Nephron (organoid): ENCODE measurements around the gene EIF5.

Experiments
- H3K27ac Mint-ChIP-seq, 3 experiments: 2 replicates each; pipeline ENCODE4 v1.8.0; 2020; ENCODE audit warnings: mixed read lengths in 3 of 3, mild to moderate bottlenecking in 2 of 3, moderate library complexity in 1 of 3
- H3K27me3 Mint-ChIP-seq: 2 replicates; pipeline ENCODE4 v1.8.0; 2021; ENCODE audit warnings: low read depth, mild to moderate bottlenecking, moderate library complexity, mixed read lengths
- H3K36me3 Mint-ChIP-seq: 2 replicates; pipeline ENCODE4 v1.8.0; 2020; ENCODE audit warnings: low read depth, mixed read lengths
- H3K4me1 Mint-ChIP-seq: 2 replicates; pipeline ENCODE4 v1.8.0; 2020; ENCODE audit warnings: mixed read lengths
- H3K4me3 Mint-ChIP-seq, 3 experiments: 2 replicates each; pipeline ENCODE4 v1.8.0; 2020; ENCODE audit warnings: mild to moderate bottlenecking in 3 of 3, mixed read lengths in 3 of 3, moderate library complexity in 2 of 3
- H3K9me3 Mint-ChIP-seq: 2 replicates; pipeline ENCODE4 v1.8.0; 2020; ENCODE audit warnings: mixed read lengths
- TF ChIP-seq, protein P1 (sequence below), 3 experiments: fragments of 200-600 bp; sonication (generic); IDR thresholded peaks; one replicate each; pipeline ENCODE4 v1.5.0; 2021; ENCODE audit warnings: antibody characterized with exemption in 3 of 3; ENCODE audit not compliant: unreplicated experiment in 3 of 3

The EIF5 gene

DNA sequence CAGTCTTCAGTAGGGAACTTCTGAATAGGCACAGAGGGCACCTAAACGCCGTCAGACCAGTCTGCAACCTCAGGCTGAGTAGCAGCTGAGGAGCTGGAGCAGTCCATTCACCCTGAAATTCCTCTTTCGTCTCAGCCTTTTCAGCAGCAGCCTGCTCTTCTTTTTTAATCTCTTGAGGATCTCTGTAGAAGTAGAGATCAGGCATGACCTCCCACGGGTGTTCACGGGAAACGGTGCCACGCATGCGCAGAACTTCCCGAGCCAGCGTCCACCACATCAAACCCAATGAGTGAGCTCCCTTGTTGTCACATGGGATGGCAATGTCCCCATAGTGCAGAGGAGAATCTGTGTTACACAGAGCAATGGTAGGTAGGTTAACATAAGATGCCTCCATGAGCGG lies 40.1 kb downstream of the EIF5 start:
- TF ChIP-seq, protein P1, sequence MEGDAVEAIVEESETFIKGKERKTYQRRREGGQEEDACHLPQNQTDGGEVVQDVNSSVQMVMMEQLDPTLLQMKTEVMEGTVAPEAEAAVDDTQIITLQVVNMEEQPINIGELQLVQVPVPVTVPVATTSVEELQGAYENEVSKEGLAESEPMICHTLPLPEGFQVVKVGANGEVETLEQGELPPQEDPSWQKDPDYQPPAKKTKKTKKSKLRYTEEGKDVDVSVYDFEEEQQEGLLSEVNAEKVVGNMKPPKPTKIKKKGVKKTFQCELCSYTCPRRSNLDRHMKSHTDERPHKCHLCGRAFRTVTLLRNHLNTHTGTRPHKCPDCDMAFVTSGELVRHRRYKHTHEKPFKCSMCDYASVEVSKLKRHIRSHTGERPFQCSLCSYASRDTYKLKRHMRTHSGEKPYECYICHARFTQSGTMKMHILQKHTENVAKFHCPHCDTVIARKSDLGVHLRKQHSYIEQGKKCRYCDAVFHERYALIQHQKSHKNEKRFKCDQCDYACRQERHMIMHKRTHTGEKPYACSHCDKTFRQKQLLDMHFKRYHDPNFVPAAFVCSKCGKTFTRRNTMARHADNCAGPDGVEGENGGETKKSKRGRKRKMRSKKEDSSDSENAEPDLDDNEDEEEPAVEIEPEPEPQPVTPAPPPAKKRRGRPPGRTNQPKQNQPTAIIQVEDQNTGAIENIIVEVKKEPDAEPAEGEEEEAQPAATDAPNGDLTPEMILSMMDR (IDR thresholded peaks at IDR 0.05; ENCODE audit: unreplicated experiment in 3 of 3), result no peak
- Mint-ChIP-seq H3K27ac (no peak overlapping the region), H3K4me1 (peaks cover 8% of the 10 kb centered on the region), H3K27me3 (no peaks in the 10 kb centered on the region), H3K4me3 (no peak overlapping the region), H3K36me3 (no peaks in the 10 kb centered on the region), H3K9me3 (no peaks in the 10 kb centered on the region)

DNA sequence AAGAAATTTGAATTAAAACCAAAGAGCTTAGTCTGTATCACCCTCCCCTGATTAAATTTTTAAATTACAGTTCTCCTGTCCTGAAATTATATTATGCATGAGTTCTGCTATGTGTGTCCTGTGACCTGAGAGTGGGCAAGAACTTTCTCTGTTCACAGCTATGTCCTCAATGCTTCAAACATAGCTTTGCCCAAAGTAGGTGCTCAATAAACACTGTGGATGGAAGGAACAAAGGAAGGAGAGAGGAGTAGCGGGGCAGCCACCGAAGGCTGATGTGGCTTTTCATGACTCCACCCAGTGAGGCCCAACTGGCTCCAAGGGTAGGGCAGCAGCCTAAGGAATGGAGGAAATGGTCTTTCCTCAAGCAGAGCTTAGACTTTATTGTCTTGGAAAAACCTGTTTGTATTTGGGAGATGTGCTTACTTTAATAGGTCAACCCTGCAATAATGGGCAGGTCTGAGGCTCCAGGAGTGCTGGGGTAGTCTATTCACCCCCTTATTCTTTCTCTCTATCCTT lies 43.5 kb downstream of the EIF5 start:
- H3K27ac Mint-ChIP-seq, result no peak overlapping the region
- H3K27me3 Mint-ChIP-seq, result peaks cover 15% of the 10 kb centered on the region
- TF ChIP-seq, protein P1 (IDR thresholded peaks at IDR 0.05; ENCODE audit: unreplicated experiment in 3 of 3), result no peak
- H3K9me3 Mint-ChIP-seq, result no peaks in the 10 kb centered on the region
- no peak overlapping the region for H3K4me3 Mint-ChIP-seq
- peaks cover 8% of the 10 kb centered on the region for H3K4me1 Mint-ChIP-seq
- no peaks in the 10 kb centered on the region for H3K36me3 Mint-ChIP-seq

DNA sequence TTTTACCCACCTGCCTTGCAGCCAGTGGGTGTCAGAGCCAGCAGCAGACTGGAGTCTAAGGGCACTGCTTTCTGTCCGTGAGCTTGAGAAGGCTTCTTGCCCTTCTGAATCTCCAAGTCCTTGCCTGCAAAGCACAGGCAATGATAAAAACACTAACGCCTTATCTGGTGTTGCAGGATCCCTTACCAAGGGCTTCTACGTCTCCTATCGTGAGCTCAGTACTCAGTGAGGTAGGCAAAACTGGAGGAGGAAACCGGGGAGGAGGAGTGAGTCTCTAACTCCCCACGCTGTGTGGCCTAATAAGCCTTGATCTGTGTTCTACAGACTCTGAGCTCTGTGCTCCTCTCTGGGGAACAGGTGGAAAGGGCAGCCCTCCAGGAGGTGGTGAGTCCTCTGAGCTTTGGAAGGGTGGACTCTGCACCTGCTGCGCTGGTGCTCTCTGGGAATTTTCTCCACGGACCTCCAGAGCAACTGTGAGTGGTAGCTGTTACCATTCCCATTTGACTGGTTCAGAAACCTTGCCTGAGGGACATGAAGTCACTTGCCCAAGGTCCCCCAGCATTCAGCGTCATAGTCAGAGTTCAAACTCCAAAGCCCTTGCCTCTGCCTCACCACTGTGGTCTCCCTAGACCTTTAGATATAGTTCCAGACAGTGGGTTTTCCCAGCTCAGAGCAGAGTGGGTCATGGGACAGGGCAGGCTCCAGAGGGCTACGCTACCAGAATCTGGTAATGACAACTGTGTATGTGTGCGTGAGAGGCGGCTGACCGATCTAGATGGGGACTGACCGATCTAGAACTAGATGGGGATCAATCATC lies 44.2 kb downstream of the EIF5 start:
- H3K27me3 Mint-ChIP-seq, result peaks cover 18% of the 10 kb centered on the region
- peak overlapping the region in 1 of 3 experiments; percentile 51 for H3K27ac Mint-ChIP-seq
- H3K4me3 Mint-ChIP-seq, result peak overlapping the region in 1 of 3 experiments; percentile 3
- TF ChIP-seq, protein P1 (IDR thresholded peaks at IDR 0.05; ENCODE audit: unreplicated experiment in 3 of 3), result no peak
- H3K36me3 Mint-ChIP-seq, result no peaks in the 10 kb centered on the region
- peaks cover 8% of the 10 kb centered on the region for H3K4me1 Mint-ChIP-seq
- H3K9me3 Mint-ChIP-seq, result no peaks in the 10 kb centered on the region

DNA sequence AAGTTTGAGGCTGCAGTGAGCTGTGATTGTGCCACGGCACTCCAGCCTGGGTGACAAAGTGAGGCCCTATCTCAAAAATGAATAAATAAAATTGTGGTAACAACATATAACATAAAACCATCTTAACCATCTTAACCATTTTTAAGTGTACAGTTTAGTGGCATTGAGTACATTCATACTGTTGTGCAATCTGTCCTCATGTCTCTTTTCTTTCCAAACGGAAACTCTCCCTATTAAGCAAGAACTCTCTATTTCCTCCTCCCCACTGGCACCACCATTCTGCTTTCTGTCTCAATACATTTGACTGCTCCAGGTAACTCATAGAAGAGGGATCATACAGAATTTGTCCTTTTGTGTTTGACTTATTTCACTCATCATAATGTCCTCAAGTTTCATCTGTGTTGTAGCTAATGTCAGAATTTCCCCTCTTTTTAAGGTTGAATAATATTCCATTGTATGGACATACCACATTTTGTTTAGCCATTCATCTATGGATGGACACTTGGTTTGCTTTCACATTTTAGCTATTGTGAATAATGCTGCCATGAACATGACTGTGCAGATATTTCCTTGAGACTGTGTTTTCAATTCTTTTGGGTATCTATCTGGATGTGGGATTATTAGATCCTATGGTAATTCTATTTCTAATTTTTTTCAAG lies 46.8 kb downstream of the EIF5 start:
- Mint-ChIP-seq H3K36me3 (no peaks in the 10 kb centered on the region), H3K4me3 (no peak overlapping the region), H3K4me1 (peaks cover 8% of the 10 kb centered on the region), H3K9me3 (no peaks in the 10 kb centered on the region), H3K27ac (no peak overlapping the region), H3K27me3 (peaks cover 18% of the 10 kb centered on the region)
- TF ChIP-seq, protein P1 (IDR thresholded peaks at IDR 0.05; ENCODE audit: unreplicated experiment in 3 of 3), result no peak

DNA sequence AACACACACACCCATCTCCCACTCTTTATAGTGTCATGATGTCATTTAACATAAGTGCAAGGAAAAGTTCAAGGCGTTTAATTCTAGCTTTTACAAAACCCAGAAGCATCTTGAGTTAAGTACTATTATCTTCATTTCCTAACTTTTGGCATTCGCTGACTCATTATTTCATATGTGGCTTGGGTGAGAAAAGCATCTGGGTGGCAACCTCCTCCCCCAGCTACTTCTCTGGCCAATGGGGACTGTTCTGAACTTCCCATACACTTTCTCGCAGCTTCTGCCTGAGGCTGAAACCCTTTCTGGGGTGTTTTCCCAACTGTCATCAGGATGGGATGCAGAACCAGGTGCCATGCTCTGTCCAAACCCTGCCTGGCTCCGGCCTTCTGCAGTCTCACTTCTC lies 48.3 kb downstream of the EIF5 start:
- no peak overlapping the region for H3K27ac Mint-ChIP-seq
- H3K36me3 Mint-ChIP-seq, result no peaks in the 10 kb centered on the region
- H3K27me3 Mint-ChIP-seq, result peaks cover 18% of the 10 kb centered on the region
- TF ChIP-seq, protein P1 (IDR thresholded peaks at IDR 0.05; ENCODE audit: unreplicated experiment in 3 of 3), result no peak
- no peaks in the 10 kb centered on the region for H3K9me3 Mint-ChIP-seq
- peaks cover 13% of the 10 kb centered on the region for H3K4me1 Mint-ChIP-seq
- H3K4me3 Mint-ChIP-seq, result peak overlapping the region in 2 of 3 experiments; percentile 3 to 18
